22Rv1 (cell line): Measurements from ENCODE around the gene TSC22D1.

ENCODE experiments used
- CTCF ChIP-seq: fragments of 450-650 bp; IDR thresholded peaks from 2 replicates; pipeline ENCODE4 v1.5.1; 2017; ENCODE audit warnings: mild to moderate bottlenecking
- ZFX ChIP-seq: fragments of 450-650 bp; IDR thresholded peaks from 2 replicates; pipeline ENCODE4 v1.6.1; 2017; ENCODE audit warnings: antibody characterized with exemption, borderline replicate concordance

GRCh38 chr13:44592216-44592847 lies 16.2 kb upstream of the TSC22D1 start:
- TF ChIP-seq CTCF: no peak
- TF ChIP-seq ZFX: no peak
